HG03565 (cell line): ENCODE data around the gene ABHD17B.
"Not testable (repeated sequence)": the region's sequence is repeated elsewhere in the genome, so short reads cannot be mapped to it uniquely, and the experiment has no call there.

Experiments
- ATAC-seq: cut with Tn5 transposase; IDR thresholded peaks from one replicate; pipeline ENCODE4 v1.9.1; 2021; ENCODE audit warnings: mild to moderate bottlenecking, moderate library complexity; ENCODE audit not compliant: unreplicated experiment

ABHD17B gene

GRCh38 chr9:71916834-71917534 lies 6.0 kb upstream of the ABHD17B start:
- ATAC-seq, result peak; percentile 80

GRCh38 chr9:71915495-71915894 lies 4.5 kb upstream of the ABHD17B start:
- no peak for ATAC-seq

- ATAC-seq, result no peak
Observed at GRCh38 chr9:71911908-71912335, 929 bp upstream of the ABHD17B start.

- peak; percentile 3 for ATAC-seq
Observed at GRCh38 chr9:71910650-71911060, 338 bp downstream of the ABHD17B start.

- peak; percentile 0 for ATAC-seq
Observed at GRCh38 chr9:71909887-71910649, 925 bp downstream of the ABHD17B start.

GRCh38 chr9:71908825-71909224 lies 2.2 kb downstream of the ABHD17B start:
- ATAC-seq, result no peak

GRCh38 chr9:71904076-71904475 lies 6.9 kb downstream of the ABHD17B start:
- no peak for ATAC-seq

GRCh38 chr9:71901695-71902597 lies 9.0 kb downstream of the ABHD17B start:
- no peak for ATAC-seq

GRCh38 chr9:71898756-71899155 lies 12.2 kb downstream of the ABHD17B start:
- ATAC-seq, result not testable (repeated sequence)

GRCh38 chr9:71897577-71897976 lies 13.4 kb downstream of the ABHD17B start:
- ATAC-seq, result peak; percentile 68

GRCh38 chr9:71896761-71897160 lies 14.2 kb downstream of the ABHD17B start:
- no peak for ATAC-seq

GRCh38 chr9:71895955-71896354 lies 15.0 kb downstream of the ABHD17B start:
- ATAC-seq, result no peak

- ATAC-seq, result no peak
Observed at GRCh38 chr9:71895117-71895516, 15.9 kb downstream of the ABHD17B start.

- ATAC-seq, result no peak
Observed at GRCh38 chr9:71891557-71892189, 19.3 kb downstream of the ABHD17B start.

GRCh38 chr9:71890042-71890679 lies 20.8 kb downstream of the ABHD17B start:
- ATAC-seq, result no peak

- no peak for ATAC-seq
Observed at GRCh38 chr9:71887362-71887761, 23.6 kb downstream of the ABHD17B start.

- ATAC-seq, result no peak
Observed at GRCh38 chr9:71886541-71886940, 24.5 kb downstream of the ABHD17B start.

GRCh38 chr9:71886015-71886414 lies 25.0 kb downstream of the ABHD17B start:
- no peak for ATAC-seq

GRCh38 chr9:71885467-71885866 lies 25.5 kb downstream of the ABHD17B start:
- no peak for ATAC-seq

GRCh38 chr9:71884005-71884404 lies 27.0 kb downstream of the ABHD17B start:
- ATAC-seq, result no peak
